H1 (cell line): ENCODE results near the gene NAMPT. TPM values are rescaled to one million over a fixed set of nuclear protein-coding genes. Genes with fewer than 3 reads are reported as not detected.

Experiments used
- CTCF ChIA-PET: fragments of 300-600 bp; sonication (Branson Sonifier 250); formaldehyde crosslinking; loops from one replicate; lab custom pipeline; 2021; ENCODE audit not compliant: partially characterized antibody; lab: Charles Lee
- POLR2A ChIA-PET: fragments of 300-600 bp; sonication (Branson Sonifier 250); formaldehyde crosslinking; loops from one replicate; lab custom pipeline; 2021; ENCODE audit warnings: inconsistent platforms; ENCODE audit not compliant: partially characterized antibody; lab: Charles Lee
- DNase-seq, 2 experiments: peaks; one replicate each; pipeline versions ENCODE4 v3.0.0 to v3.0.0-alpha.2; 2010 to 2022; ENCODE audit warnings: low spot score in 2 of 2, low read depth in 1 of 2, mixed read lengths in 1 of 2
- FAIRE-seq: peaks from 2 replicates; lab custom pipeline; 2011; peaks lifted over from hg19 to GRCh38; lab: Jason Lieb, UNC
- H2AFZ ChIP-seq: 2 replicates; pipeline ENCODE4 v1.8.1; 2012; ENCODE audit warnings: low read length, inconsistent platforms
- H2AK5ac ChIP-seq: 2 replicates; pipeline ENCODE4 v1.6.1; 2013; ENCODE audit warnings: low read depth, low read length
- H2BK120ac ChIP-seq: replicated peaks from 2 replicates; pipeline ENCODE3; 2013; ENCODE audit warnings: low read depth, low read length, inconsistent platforms
- H2BK12ac ChIP-seq: 2 replicates; pipeline ENCODE4 v1.6.1; 2013; ENCODE audit warnings: low read depth, low read length
- H2BK15ac ChIP-seq: 2 replicates; pipeline ENCODE4 v1.6.1; 2013; ENCODE audit warnings: low read length
- H2BK20ac ChIP-seq: 2 replicates; pipeline ENCODE4 v1.6.1; 2013; ENCODE audit warnings: low read length
- H2BK5ac ChIP-seq: 2 replicates; pipeline ENCODE4 v1.6.1; 2013; ENCODE audit warnings: low read depth, low read length
- H3K14ac ChIP-seq: 2 replicates; pipeline ENCODE4 v1.6.1; 2013; ENCODE audit warnings: inconsistent platforms; ENCODE audit not compliant: insufficient read length
- H3K18ac ChIP-seq: 2 replicates; pipeline ENCODE4 v1.6.1; 2013; ENCODE audit warnings: low read length; ENCODE audit errors: extremely low read depth
- H3K23ac ChIP-seq: 2 replicates; pipeline ENCODE4 v1.6.1; 2013; ENCODE audit warnings: inconsistent platforms; ENCODE audit not compliant: insufficient read length
- H3K23me2 ChIP-seq: 2 replicates; pipeline ENCODE4 v1.6.1; 2013; ENCODE audit warnings: low read depth, low read length
- H3K27ac ChIP-seq: 2 replicates; pipeline ENCODE4 v1.6.1; 2011; ENCODE audit warnings: low read depth, low read length, inconsistent platforms
- H3K27me3 ChIP-seq, 4 experiments: replicated peaks in 1 of 4; 1 replicate in 1 of 4; 2 replicates in 3 of 4; pipeline versions ENCODE4 v1.6.1 to v1.8.1; 2011 to 2013; ENCODE audit warnings: low read length in 3 of 4, mild to moderate bottlenecking in 3 of 4, inconsistent platforms in 2 of 4, mixed read lengths in 2 of 4, moderate library complexity in 1 of 4; ENCODE audit not compliant: control insufficient read depth in 3 of 4, insufficient read depth in 3 of 4; ENCODE audit errors: extremely low read depth in 1 of 4
- H3K36me3 ChIP-seq, 4 experiments: 2 replicates each; pipeline versions ENCODE4 v1.6.1 to v1.8.1; 2011 to 2013; ENCODE audit warnings: mild to moderate bottlenecking in 4 of 4, low read length in 3 of 4, moderate library complexity in 2 of 4, control low read depth in 1 of 4, inconsistent platforms in 1 of 4; ENCODE audit not compliant: insufficient read depth in 4 of 4, control insufficient read depth in 2 of 4
- H3K4ac ChIP-seq: replicated peaks from 2 replicates; pipeline ENCODE3; 2013; ENCODE audit warnings: low read length, low read depth, mixed read lengths, inconsistent platforms; ENCODE audit not compliant: insufficient read length
- H3K4me1 ChIP-seq, 4 experiments: replicated peaks in 1 of 4; 1 replicate in 1 of 4; 2 replicates in 3 of 4; pipeline versions ENCODE4 v1.6.1 to v1.8.1; 2011 to 2013; ENCODE audit warnings: low read length in 3 of 4, inconsistent platforms in 2 of 4, mixed read lengths in 1 of 4; ENCODE audit not compliant: insufficient read depth in 4 of 4, control insufficient read depth in 3 of 4
- H3K4me2 ChIP-seq, 2 experiments: 2 replicates each; pipeline versions ENCODE4 v1.6.1 to v1.8.1; 2011 to 2013; ENCODE audit warnings: low read depth in 2 of 2, low read length in 2 of 2, control low read depth in 1 of 2, inconsistent platforms in 1 of 2, mild to moderate bottlenecking in 1 of 2; ENCODE audit not compliant: insufficient read depth in 1 of 2
- H3K4me3 ChIP-seq, 4 experiments: fragments of 200-600, 300-600 bp in 1 of 4; sonication (generic), shearing (Covaris generic), sonication (Bioruptor Twin) in 1 of 4; 2 replicates each; pipeline versions ENCODE4 v1.5.1 to v1.8.1; 2011 to 2016; ENCODE audit warnings: low read length in 4 of 4, low read depth in 3 of 4, control low read depth in 2 of 4, inconsistent platforms in 2 of 4, mild to moderate bottlenecking in 2 of 4, mixed read lengths in 1 of 4, moderate library complexity in 1 of 4; ENCODE audit not compliant: insufficient read depth in 2 of 4; ENCODE audit errors: extremely low read depth in 1 of 4
- H3K56ac ChIP-seq: replicated peaks from 2 replicates; pipeline ENCODE3; 2013; ENCODE audit warnings: low read depth, mild to moderate bottlenecking, mixed read lengths, low read length, inconsistent platforms; ENCODE audit not compliant: insufficient read length
- H3K79me1 ChIP-seq: 2 replicates; pipeline ENCODE4 v1.6.1; 2013; ENCODE audit warnings: low read depth, low read length, control low read depth
- H3K79me2 ChIP-seq, 2 experiments: 2 replicates each; pipeline versions ENCODE4 v1.6.1 to v1.8.1; 2012 to 2013; ENCODE audit warnings: low read length in 2 of 2, mild to moderate bottlenecking in 2 of 2, inconsistent platforms in 1 of 2; ENCODE audit not compliant: insufficient read depth in 2 of 2, control insufficient read depth in 1 of 2
- H3K9ac ChIP-seq, 4 experiments: replicated peaks in 1 of 4; 1 replicate in 1 of 4; 2 replicates in 3 of 4; pipeline versions ENCODE4 v1.6.1 to v1.8.1; 2011 to 2013; ENCODE audit warnings: low read depth in 3 of 4, low read length in 3 of 4, control low read depth in 2 of 4, mild to moderate bottlenecking in 2 of 4, moderate library complexity in 2 of 4, inconsistent platforms in 1 of 4; ENCODE audit errors: extremely low read depth in 1 of 4
- H3K9me3 ChIP-seq, 2 experiments: 2 replicates each; pipeline versions ENCODE4 v1.6.1 to v1.8.1; 2012 to 2013; ENCODE audit warnings: mild to moderate bottlenecking in 2 of 2, moderate library complexity in 2 of 2, control low read depth in 1 of 2, inconsistent platforms in 1 of 2, low read depth in 1 of 2, low read length in 1 of 2, mixed read lengths in 1 of 2; ENCODE audit not compliant: insufficient read depth in 2 of 2
- H4K20me1 ChIP-seq, 2 experiments: replicated peaks in 1 of 2; 2 replicates each; pipeline versions ENCODE3 to v1.8.1; 2011 to 2013; ENCODE audit warnings: inconsistent platforms in 2 of 2, low read length in 2 of 2, mild to moderate bottlenecking in 1 of 2; ENCODE audit not compliant: insufficient read depth in 2 of 2, control insufficient read depth in 1 of 2
- H4K5ac ChIP-seq: 2 replicates; pipeline ENCODE4 v1.6.1; 2013; ENCODE audit warnings: low read length, low read depth, mixed read lengths, inconsistent platforms; ENCODE audit not compliant: insufficient read length
- H4K8ac ChIP-seq: 2 replicates; pipeline ENCODE4 v1.8.0; 2013; ENCODE audit warnings: mild to moderate bottlenecking, moderate library complexity, low read length, inconsistent platforms; ENCODE audit not compliant: insufficient read depth; ENCODE audit errors: extremely low read depth
- H4K91ac ChIP-seq: replicated peaks from 2 replicates; pipeline ENCODE3; 2013; ENCODE audit warnings: low read length, mixed read lengths, inconsistent platforms; ENCODE audit not compliant: insufficient read length
- BACH1 ChIP-seq: IDR thresholded peaks from 2 replicates; pipeline ENCODE4 v1.6.1; 2012; ENCODE audit warnings: low read length, improper control_type of control experiment
- WGBS, 2 experiments: shearing (Covaris generic) in 1 of 2; methylation state at CpG; one replicate each; pipeline versions ENCODE4 v1.1.6 to v1.1.7; 2013 to 2015; ENCODE audit warnings: low lambda C conversion rate in 2 of 2, mixed read lengths in 2 of 2, inconsistent platforms in 1 of 2, low coverage in 1 of 2, missing lambda C conversion rate in 1 of 2; ENCODE audit not compliant: insufficient replicate concordance in 2 of 2, insufficient coverage in 1 of 2, insufficient read length in 1 of 2; ENCODE audit errors: extremely low coverage in 1 of 2, missing lambda C conversion rate in 1 of 2; 5-methylcytosine and 5-hydroxymethylcytosine counted together
- polyA plus RNA-seq, 7 experiments: library from polyadenylated mRNA; depleted of rRNA in 3 of 7; stranded (reverse) in 5 of 7; unstranded in 2 of 7; fragments of >200 nt in 5 of 7; fragments of 200-250 nt in 2 of 7; gene quantifications; 1 replicate in 5 of 7; 2 replicates in 1 of 7; 4 replicates in 1 of 7; pipeline versions ENCODE4 v1.2.1 to v1.2.3, GENCODE V29; 2011 to 2013; ENCODE audit warnings: missing spikeins in 2 of 7, mixed read lengths in 2 of 7
- total RNA-seq: library from RNA; stranded (reverse); fragmentation: NEBNext Ultra II Directional; extraction: Animal tissue kit (Norgen Biotek cat#: 25700); gene quantifications from 2 replicates; pipeline ENCODE4 v1.2.1, GENCODE V29; 2021

Gene NAMPT
- total and polyA plus RNA-seq, 2 of the 8 experiments (the other 6 are each of a cell fraction or from before 2014, with no cell fraction given), result 15.4 to 95.9 TPM

DNA sequence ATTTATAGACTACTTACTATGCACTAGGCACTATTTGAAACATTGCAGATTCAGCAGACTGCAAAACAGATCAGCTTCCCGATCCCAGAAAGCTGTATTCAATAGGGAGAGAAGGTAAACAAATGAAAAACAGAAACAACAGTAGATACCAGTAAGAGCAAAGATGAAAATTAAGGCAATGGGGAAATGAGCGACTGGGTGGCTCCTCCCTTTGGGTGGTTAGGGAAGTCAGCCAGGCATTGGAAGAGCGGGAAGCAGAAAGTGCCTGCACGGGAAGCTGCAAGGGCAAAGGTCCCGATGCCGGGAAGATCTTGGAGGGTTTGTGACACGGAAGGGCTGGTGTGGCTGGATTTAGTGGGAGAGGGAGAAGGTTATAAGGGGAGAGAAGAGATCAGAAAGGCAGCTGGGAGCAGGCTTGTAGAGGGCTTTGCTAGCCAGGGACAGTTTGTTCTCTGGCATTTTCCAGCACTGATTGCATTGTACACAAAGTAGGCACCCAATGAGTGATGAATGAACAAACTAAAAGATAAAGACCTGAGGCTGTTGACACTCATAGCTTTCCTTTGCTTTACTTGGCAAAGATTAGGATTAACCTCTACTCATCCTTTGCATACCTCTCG is 67.8 kb downstream of the NAMPT start:
- peak overlapping the region; percentile 8; the same call in 1 of the 2 replicates for H2AFZ ChIP-seq
- no peak overlapping the region for H3K14ac ChIP-seq
- H2BK5ac ChIP-seq, result no peak overlapping the region
- H3K4me2 ChIP-seq, result no peak overlapping the region
- H4K5ac ChIP-seq, result no peak overlapping the region
- no peak overlapping the region for H2BK120ac ChIP-seq
- no peak overlapping the region for H3K9ac ChIP-seq
- no peak overlapping the region for H3K4ac ChIP-seq
- POLR2A ChIA-PET, result no interaction called here
- no peak overlapping the region for H3K4me3 ChIP-seq
- no peak overlapping the region for H3K18ac ChIP-seq
- H3K4me1 ChIP-seq, result no peaks in the 10 kb centered on the region
- no peak overlapping the region for H3K23ac ChIP-seq
- CTCF ChIA-PET, result interaction anchor here (1.1 to 2.5 kb wide), 2 partner anchors 40 to 150 kb away, joined by 4 to 11 read pairs; no protein-coding TSS in a partner anchor
- no peak overlapping the region for H2BK15ac ChIP-seq
- H3K79me2 ChIP-seq, result no peaks in the 10 kb centered on the region
- H4K8ac ChIP-seq, result no peak overlapping the region
- H2BK12ac ChIP-seq, result no peak overlapping the region
- no peak overlapping the region for H3K27ac ChIP-seq
- H3K56ac ChIP-seq, result no peak overlapping the region
- H4K91ac ChIP-seq, result no peak overlapping the region
- TF ChIP-seq BACH1, result no peak
- no peaks in the 10 kb centered on the region for H3K9me3 ChIP-seq
- H3K27me3 ChIP-seq, result no peaks in the 10 kb centered on the region
- FAIRE-seq (no peak), DNase-seq (no peak)
- H4K20me1 ChIP-seq, result no peaks in the 10 kb centered on the region
- no peaks in the 10 kb centered on the region for H3K23me2 ChIP-seq
- H3K36me3 ChIP-seq, result no peaks in the 10 kb centered on the region
- no peak overlapping the region for H2BK20ac ChIP-seq
- no peaks in the 10 kb centered on the region for H3K79me1 ChIP-seq
- WGBS, 2 experiments, result 87% methylated on average over 8 of the region's 8 CpGs; no CpG with 5 or more reads in 1 of the 2 experiments
- H2AK5ac ChIP-seq, result no peak overlapping the region
